Heart left ventricle (tissue), 16 donors: Measurements from ENCODE around the gene INPP4B. TPM values are rescaled to one million over a fixed set of nuclear protein-coding genes. Genes with fewer than 3 reads are reported as not detected.

ENCODE experiments used
- ATAC-seq, 4 donors: fragments of 200-7000 bp; cut with Tn5 transposase; one replicate each; pipeline ENCODE4 v1.9.1; 2020 to 2022; ENCODE audit warnings: moderate library complexity in 4 of 4, mild to moderate bottlenecking in 3 of 4, moderate number of reproducible peaks in 1 of 4
- DNase-seq, 5 donors: peaks; one replicate each; pipeline ENCODE4 v3.0.0-alpha.2; 2020
- H3K27ac ChIP-seq, 12 donors: fragments of 200-600 bp; sonication (generic) in 4 of 12; one replicate each; pipeline versions ENCODE4 v1.5.0 to v1.8.0; 2016 to 2022; ENCODE audit warnings: mild to moderate bottlenecking in 2 of 12
- H3K27me3 ChIP-seq, 9 donors: fragments of 200-600 bp; sonication (generic) in 2 of 9; one replicate each; pipeline versions ENCODE4 v1.5.1 to v1.8.0; 2016 to 2022; ENCODE audit warnings: mild to moderate bottlenecking in 3 of 9
- H3K36me3 ChIP-seq, 9 donors: fragments of 200-600 bp; sonication (generic) in 2 of 9; one replicate each; pipeline versions ENCODE4 v1.5.0 to v1.8.0; 2018 to 2022; ENCODE audit warnings: mild to moderate bottlenecking in 2 of 9
- H3K4me1 ChIP-seq, 12 donors: fragments of 200-600 bp; sonication (generic) in 4 of 12; one replicate each; pipeline versions ENCODE4 v1.5.0 to v1.8.0; 2016 to 2022; ENCODE audit warnings: mild to moderate bottlenecking in 3 of 12
- H3K4me3 ChIP-seq, 12 donors: fragments of 200-600 bp; sonication (generic) in 4 of 12; one replicate each; pipeline versions ENCODE4 v1.5.0 to v1.8.0; 2017 to 2022; ENCODE audit warnings: mild to moderate bottlenecking in 9 of 12, moderate library complexity in 4 of 12
- H3K9me3 ChIP-seq, 12 donors: fragments of 200-600 bp; sonication (generic) in 4 of 12; one replicate each; pipeline versions ENCODE4 v1.5.0 to v1.8.0; 2016 to 2022; ENCODE audit warnings: mild to moderate bottlenecking in 1 of 12
- POLR2A ChIP-seq, 2 donors: fragments of 450-650 bp; IDR thresholded peaks; one replicate each; pipeline ENCODE4 v1.6.1; 2017; ENCODE audit warnings: antibody characterized with exemption in 2 of 2, mild to moderate bottlenecking in 2 of 2, moderate library complexity in 2 of 2
- WGBS, 4 donors: extraction: QIAGEN DNeasy Blood & Tissue Kit in 2 of 4; methylation state at CpG; one replicate each; pipeline versions ENCODE4 v1.1.5 to v1.1.7; 2013 to 2018; 5-methylcytosine and 5-hydroxymethylcytosine counted together
- intact Hi-C, 10 donors: fragments of 100-400 bp; cut with DNase I; formaldehyde crosslinking; loops; one replicate each; pipeline versions ENCODE4 v1.11.1 to v1.14.2; 2022
- polyA plus RNA-seq, 2 donors: library from polyadenylated mRNA; stranded (reverse); fragments of 200-250 nt; gene quantifications; one replicate each; pipeline ENCODE4 v1.2.3, GENCODE V29; 2013
- total RNA-seq, 9 donors: library from RNA; depleted of rRNA in 2 of 9; stranded (reverse); fragments of >200 nt in 2 of 9; fragmentation: NEBNext Ultra II Directional in 3 of 9; extraction: Animal tissue kit (Norgen Biotek cat#: 25700) in 3 of 9; gene quantifications; one replicate each; pipeline versions ENCODE4 v1.1.0 to v1.2.4, GENCODE V29; 2016 to 2023
- TF ChIP-seq, protein P1 (sequence below), 12 donors: fragments of 200-600 bp; sonication (generic) in 4 of 12; IDR thresholded peaks; one replicate each; pipeline versions ENCODE4 v1.5.0 to v1.8.0; 2018 to 2022; ENCODE audit warnings: antibody characterized with exemption in 12 of 12, mild to moderate bottlenecking in 5 of 12
- donor health status: ischemic (EF 13 %, LVEDD 7.1; RV severe dilation, severe dysfunction).
- donor health status: healthy with polysubstance abuse.
- donor health status: DM: no; HTN: yes; CAD: no.
- donor health status: DM: no; HTN: no; CAD: no.
- donor health status: ischemic (EF 25% LVEDD 6.9; RV normal size, moderate dysfunction).
- donor health status: ischemic (EF 25% LVEDD 5.7; RV mildly dilated, moderate dysfunction).
- donor health status: healthy.
- donor health status: DM: yes; HTN: yes; CAD: no.
- donor health status: ischemic (EF 35%, LVEDD 5.7; RV mildly dilated, moderate dysfunction).
- donor health status: nonischemic (EF 11% LVEDD 7.7; RV severe dilation, severe dysfunction).
- donor health status: DM: yes; HTN: yes; CAD: no.
- donor health status: PGD.
- donor health status: ischemic (EF 29% LVEDD 5.4; RV normal size, mild dysfunction).
- donor health status: nonischemic (EF 23%, LVEDD 6.1; RV moderate dilation, normal function).

The INPP4B gene
- total and polyA plus RNA-seq, 11 donors, result 5.5 to 128 (median 39.1) TPM

DNA sequence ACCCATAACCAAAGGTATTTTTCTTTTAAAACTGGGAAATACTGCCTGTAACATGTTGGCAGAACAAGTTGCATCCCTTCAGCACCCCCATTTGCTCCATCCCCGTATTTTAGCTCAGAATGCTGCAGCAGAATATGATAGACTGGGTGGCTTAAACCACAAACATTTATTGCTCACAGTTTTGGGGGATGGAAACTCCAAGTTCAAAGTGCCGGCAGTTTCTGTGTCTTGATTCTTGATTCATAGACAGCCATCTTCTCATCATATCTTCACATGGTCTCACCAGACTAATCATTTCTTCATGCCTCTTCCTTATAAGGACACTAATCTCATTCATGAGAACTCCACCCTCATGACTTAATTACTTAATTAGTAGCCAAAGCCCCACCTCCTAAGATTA, 10.5 kb upstream of the INPP4B start:
- intact Hi-C loops, result no loop called here
- TF ChIP-seq, protein P1, sequence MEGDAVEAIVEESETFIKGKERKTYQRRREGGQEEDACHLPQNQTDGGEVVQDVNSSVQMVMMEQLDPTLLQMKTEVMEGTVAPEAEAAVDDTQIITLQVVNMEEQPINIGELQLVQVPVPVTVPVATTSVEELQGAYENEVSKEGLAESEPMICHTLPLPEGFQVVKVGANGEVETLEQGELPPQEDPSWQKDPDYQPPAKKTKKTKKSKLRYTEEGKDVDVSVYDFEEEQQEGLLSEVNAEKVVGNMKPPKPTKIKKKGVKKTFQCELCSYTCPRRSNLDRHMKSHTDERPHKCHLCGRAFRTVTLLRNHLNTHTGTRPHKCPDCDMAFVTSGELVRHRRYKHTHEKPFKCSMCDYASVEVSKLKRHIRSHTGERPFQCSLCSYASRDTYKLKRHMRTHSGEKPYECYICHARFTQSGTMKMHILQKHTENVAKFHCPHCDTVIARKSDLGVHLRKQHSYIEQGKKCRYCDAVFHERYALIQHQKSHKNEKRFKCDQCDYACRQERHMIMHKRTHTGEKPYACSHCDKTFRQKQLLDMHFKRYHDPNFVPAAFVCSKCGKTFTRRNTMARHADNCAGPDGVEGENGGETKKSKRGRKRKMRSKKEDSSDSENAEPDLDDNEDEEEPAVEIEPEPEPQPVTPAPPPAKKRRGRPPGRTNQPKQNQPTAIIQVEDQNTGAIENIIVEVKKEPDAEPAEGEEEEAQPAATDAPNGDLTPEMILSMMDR (IDR thresholded peaks at IDR 0.05), result no peak
- no peak for TF ChIP-seq POLR2A (IDR thresholded peaks at IDR 0.05)
- Histone ChIP-seq H3K9me3 (no peaks in the 10 kb centered on the region), H3K27me3 (no peaks in the 10 kb centered on the region), H3K4me1 (peaks cover 0 to 2% (median 0%) of the 10 kb centered on the region in 12 donors), H3K4me3 (no peak overlapping the region), H3K27ac (no peak overlapping the region), H3K36me3 (no peaks in the 10 kb centered on the region)
- WGBS, 4 donors, result 78 to 94% (median 87%) methylated on average over 2 of the region's 2 CpGs
- ATAC-seq (no peak), DNase-seq (no peak)

DNA sequence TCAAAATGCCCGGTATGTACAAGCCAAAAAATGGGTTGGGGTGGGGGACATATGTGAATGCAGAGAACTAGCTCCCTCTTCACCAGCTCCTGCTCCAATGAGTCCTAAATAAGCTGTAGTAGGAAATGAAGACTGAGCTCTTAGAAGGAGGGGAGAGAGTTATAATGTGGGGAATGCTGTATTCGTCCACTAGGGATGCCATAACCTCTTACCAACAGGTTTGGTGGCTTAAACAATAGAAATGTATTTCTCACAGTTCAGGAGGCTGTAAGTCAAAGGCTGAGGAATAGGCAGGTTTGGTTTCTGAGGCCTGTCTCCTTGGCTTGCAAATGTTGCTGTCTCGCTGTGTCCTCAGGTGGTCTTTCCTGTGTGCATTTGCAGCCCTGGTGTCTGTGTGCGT, 4.4 kb upstream of the INPP4B start:
- DNase-seq (no peak), ATAC-seq (no peak)
- intact Hi-C loops, result no loop called here
- Histone ChIP-seq H3K27ac (no peak overlapping the region), H3K36me3 (no peaks in the 10 kb centered on the region), H3K4me1 (peaks cover 0 to 17% (median 0%) of the 10 kb centered on the region in 12 donors), H3K27me3 (peaks cover 0 to 30% (median 2%) of the 10 kb centered on the region in 9 donors), H3K9me3 (no peaks in the 10 kb centered on the region), H3K4me3 (no peak overlapping the region)
- 81 to 86% (median 84%) methylated on average over 4 of the region's 4 CpGs for WGBS, 4 donors
- no peak for TF ChIP-seq POLR2A (IDR thresholded peaks at IDR 0.05)
- TF ChIP-seq, protein P1 (IDR thresholded peaks at IDR 0.05), result peak in 2 of 12 donors; percentile 17

DNA sequence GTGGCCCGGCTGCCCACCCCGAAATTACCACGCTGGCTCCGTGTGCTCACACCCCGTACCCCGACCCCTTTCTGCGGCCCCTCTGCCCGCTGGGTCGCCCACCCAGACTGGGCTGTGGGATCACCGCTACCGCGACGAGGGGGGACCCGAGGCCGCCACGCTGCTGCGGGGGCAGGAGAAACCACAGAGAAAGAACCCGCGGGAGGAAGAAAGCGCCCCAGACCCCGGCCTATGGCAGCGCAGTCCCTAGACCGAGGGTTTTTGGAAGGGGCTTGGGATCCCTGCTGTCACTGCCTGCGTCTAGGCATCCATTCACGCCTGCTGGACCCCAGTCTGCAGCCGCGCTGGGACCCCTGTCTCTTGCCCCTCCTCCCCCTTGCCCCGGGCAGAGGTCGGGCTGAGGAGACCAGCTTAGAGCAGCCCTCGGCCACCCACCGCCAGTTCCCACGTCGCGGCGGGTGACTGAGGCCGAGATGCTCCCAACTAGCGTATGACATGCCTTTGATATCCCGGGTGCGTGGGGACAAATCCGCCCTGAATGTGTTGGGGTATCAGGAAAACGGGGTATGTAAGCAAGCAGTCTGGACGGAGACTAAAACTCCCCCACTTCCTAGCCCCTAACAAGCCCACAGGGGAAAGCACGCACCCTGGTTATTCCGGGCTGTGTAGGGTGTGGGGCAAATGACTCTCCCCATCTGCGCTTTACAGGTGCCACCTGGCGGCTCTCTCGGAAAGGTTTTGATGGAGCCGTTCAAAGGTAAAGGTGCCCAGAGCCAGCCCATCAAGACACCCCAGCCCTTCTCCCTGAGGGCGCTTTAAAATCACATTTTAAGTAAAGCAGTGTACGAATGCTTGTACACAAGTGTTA, 862 bp upstream of the INPP4B start:
- H3K4me3 ChIP-seq, result peak overlapping the region; percentile 57 to 85 (median 72)

More for the DNA sequence above, 862 bp upstream of the INPP4B start:
- Histone ChIP-seq H3K27me3 (peaks cover 0 to 46% (median 2%) of the 10 kb centered on the region in 9 donors), H3K9me3 (no peaks in the 10 kb centered on the region), H3K36me3 (no peaks in the 10 kb centered on the region), H3K4me1 (peaks cover 0 to 27% (median 2%) of the 10 kb centered on the region in 12 donors), H3K27ac (peak overlapping the region; percentile 73 to 96 (median 86))
- ATAC-seq (peak; percentile 75 to 84 (median 78)), DNase-seq (peak; percentile 41 to 68 (median 48))
- no peak for TF ChIP-seq POLR2A (IDR thresholded peaks at IDR 0.05)
- TF ChIP-seq, protein P1 (IDR thresholded peaks at IDR 0.05), result peak in 8 of 12 donors; percentile 29 to 55 (median 40)
- intact Hi-C loops, result loop anchor here (2.0 to 10.0 kb wide), 16 partner anchors 492 to 1692 kb away; partner anchors contain the start of gene ZNF330 (in 1 of the 10)
- 3 to 7% (median 3%) methylated on average over 34 to 50 of the region's 50 CpGs for WGBS, 4 donors
